Prostate gland (tissue), 2 donors: ENCODE measurements around the gene TMEM196.

Source experiments
- POLR2A ChIP-seq: fragments of 450-650 bp; IDR thresholded peaks from one replicate; pipeline ENCODE4 v1.6.1; 2016; ENCODE audit warnings: antibody characterized with exemption, mild to moderate bottlenecking
- POLR2AphosphoS5 ChIP-seq: sonication (generic); formaldehyde crosslinking; IDR thresholded peaks from one replicate; pipeline ENCODE4 v1.6.1; 2017; ENCODE audit warnings: antibody characterized with exemption
- TF ChIP-seq, protein P1 (sequence below), 4 experiments: fragments of 200-600 bp in 2 of 4; fragments of 450-650 bp in 2 of 4; sonication (generic) in 2 of 4; IDR thresholded peaks; 1 replicate in 3 of 4; 2 replicates in 1 of 4; pipeline ENCODE4 v1.5.1; 2016 to 2019; ENCODE audit warnings: antibody characterized with exemption in 4 of 4, mild to moderate bottlenecking in 2 of 4, moderate library complexity in 2 of 4

DNA sequence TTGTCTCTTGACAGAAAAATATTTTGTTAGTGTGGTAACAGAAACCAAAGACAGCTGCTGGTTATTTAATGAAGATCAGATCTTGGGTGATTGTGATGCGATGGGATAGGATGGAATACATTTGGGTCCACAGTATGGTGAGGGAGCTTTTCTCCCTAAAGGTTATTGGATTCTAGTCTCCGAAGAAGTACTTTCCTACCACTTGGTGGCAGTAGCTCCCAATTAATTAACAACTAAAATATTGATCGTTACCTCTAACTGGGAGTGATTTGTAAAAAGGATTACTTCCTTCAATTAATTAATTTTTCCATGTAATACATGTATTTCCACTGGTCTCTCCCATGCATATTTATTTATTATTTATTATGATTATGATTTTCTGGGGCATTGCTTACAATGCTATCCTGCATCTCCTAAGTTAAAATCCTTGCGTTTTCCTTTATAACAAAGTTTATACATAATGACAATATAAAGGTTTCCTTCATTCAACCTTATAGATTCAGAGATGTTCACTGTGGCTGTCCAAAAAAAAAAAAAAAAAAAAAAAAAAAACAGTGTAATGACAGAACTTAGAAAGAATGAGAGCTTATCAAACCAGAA, 25.6 kb downstream of the TMEM196 start:
- TF ChIP-seq POLR2AphosphoS5 (no peak), POLR2A (no peak)
- TF ChIP-seq, protein P1, sequence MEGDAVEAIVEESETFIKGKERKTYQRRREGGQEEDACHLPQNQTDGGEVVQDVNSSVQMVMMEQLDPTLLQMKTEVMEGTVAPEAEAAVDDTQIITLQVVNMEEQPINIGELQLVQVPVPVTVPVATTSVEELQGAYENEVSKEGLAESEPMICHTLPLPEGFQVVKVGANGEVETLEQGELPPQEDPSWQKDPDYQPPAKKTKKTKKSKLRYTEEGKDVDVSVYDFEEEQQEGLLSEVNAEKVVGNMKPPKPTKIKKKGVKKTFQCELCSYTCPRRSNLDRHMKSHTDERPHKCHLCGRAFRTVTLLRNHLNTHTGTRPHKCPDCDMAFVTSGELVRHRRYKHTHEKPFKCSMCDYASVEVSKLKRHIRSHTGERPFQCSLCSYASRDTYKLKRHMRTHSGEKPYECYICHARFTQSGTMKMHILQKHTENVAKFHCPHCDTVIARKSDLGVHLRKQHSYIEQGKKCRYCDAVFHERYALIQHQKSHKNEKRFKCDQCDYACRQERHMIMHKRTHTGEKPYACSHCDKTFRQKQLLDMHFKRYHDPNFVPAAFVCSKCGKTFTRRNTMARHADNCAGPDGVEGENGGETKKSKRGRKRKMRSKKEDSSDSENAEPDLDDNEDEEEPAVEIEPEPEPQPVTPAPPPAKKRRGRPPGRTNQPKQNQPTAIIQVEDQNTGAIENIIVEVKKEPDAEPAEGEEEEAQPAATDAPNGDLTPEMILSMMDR (IDR thresholded peaks at IDR 0.05) = peak in 3 of 4 experiments; percentile 27 to 56 (median 51)
